Lower lobe of right lung (tissue), 2 donors: ENCODE results near the gene GALNT9. TPM values are rescaled to one million over a fixed set of nuclear protein-coding genes. Genes with fewer than 3 reads are reported as not detected.
"Not testable (repeated sequence)": the region's sequence is repeated elsewhere in the genome, so short reads cannot be mapped to it uniquely, and the experiment has no call there.

Source experiments
- ATAC-seq, 2 donors: fragments of 200-7000 bp; cut with Tn5 transposase; one replicate each; pipeline ENCODE4 v1.9.1; 2020 to 2022; ENCODE audit warnings: mild to moderate bottlenecking in 2 of 2, moderate library complexity in 2 of 2
- DNase-seq: peaks from one replicate; pipeline ENCODE4 v3.0.0-alpha.2; 2020
- H3K27ac ChIP-seq: fragments of 200-600 bp; one replicate; pipeline ENCODE4 v1.8.0; 2022
- H3K27me3 ChIP-seq: fragments of 200-600 bp; one replicate; pipeline ENCODE4 v1.8.0; 2022; ENCODE audit warnings: low read depth
- H3K36me3 ChIP-seq: fragments of 200-600 bp; one replicate; pipeline ENCODE4 v1.8.0; 2022; ENCODE audit warnings: mild to moderate bottlenecking
- H3K4me1 ChIP-seq: fragments of 200-600 bp; one replicate; pipeline ENCODE4 v1.8.0; 2022
- H3K4me3 ChIP-seq: fragments of 200-600 bp; one replicate; pipeline ENCODE4 v1.8.0; 2022; ENCODE audit warnings: mild to moderate bottlenecking
- H3K9me3 ChIP-seq: fragments of 200-600 bp; one replicate; pipeline ENCODE4 v1.8.0; 2022
- CTCF ChIP-seq: fragments of 200-600 bp; IDR thresholded peaks from one replicate; pipeline ENCODE4 v1.8.0; 2022; ENCODE audit warnings: antibody characterized with exemption, mild to moderate bottlenecking
- intact Hi-C: fragments of 100-400 bp; cut with DNase I; formaldehyde crosslinking; loops from one replicate; pipeline ENCODE4 v1.11.0; 2022
- total RNA-seq: library from RNA; stranded (reverse); fragmentation: NEBNext Ultra II Directional; extraction: Animal tissue kit (Norgen Biotek cat#: 25700); gene quantifications from one replicate; pipeline ENCODE4 v1.2.1, GENCODE V29; 2021
- donor health status: DM: no; HTN: yes; CAD: no; lungs with severe emphysema.

GALNT9 gene
- total RNA-seq, 1 donor from 2014 or later = not detected

- intact Hi-C loops = no loop called here
- no peak overlapping the region for H3K27ac ChIP-seq
- DNase-seq (no peak), ATAC-seq (no peak)
- H3K4me3 ChIP-seq = no peak overlapping the region
- H3K4me1 ChIP-seq = no peaks in the 10 kb centered on the region
- no peaks in the 10 kb centered on the region for H3K36me3 ChIP-seq
- TF ChIP-seq CTCF = no peak
- H3K27me3 ChIP-seq = peaks cover 6% of the 10 kb centered on the region
- H3K9me3 ChIP-seq = peaks cover 3% of the 10 kb centered on the region
Measured at GRCh38 chr12:132196873-132197390, 132.5 kb downstream of the GALNT9 start.

- no peak for ATAC-seq
- intact Hi-C loops = no loop called here
- peaks cover 3% of the 10 kb centered on the region for H3K9me3 ChIP-seq
Measured at GRCh38 chr12:132196038-132196872, 133.1 kb downstream of the GALNT9 start.

GRCh38 chr12:132195242-132195641 is 134.1 kb downstream of the GALNT9 start:
- ATAC-seq = not testable (repeated sequence)

More at GRCh38 chr12:132196038-132196872, 133.1 kb downstream of the GALNT9 start:
- H3K27me3 ChIP-seq = no peaks in the 10 kb centered on the region
- TF ChIP-seq CTCF = no peak
- H3K27ac ChIP-seq = no peak overlapping the region
- no peak overlapping the region for H3K4me3 ChIP-seq
- no peak for DNase-seq
- no peaks in the 10 kb centered on the region for H3K4me1 ChIP-seq
- H3K36me3 ChIP-seq = no peaks in the 10 kb centered on the region

GRCh38 chr12:132194556-132194955 is 134.8 kb downstream of the GALNT9 start:
- no peak for TF ChIP-seq CTCF
- Histone ChIP-seq H3K4me3 (no peak overlapping the region), H3K4me1 (peaks cover 10% of the 10 kb centered on the region), H3K27ac (no peak overlapping the region), H3K36me3 (no peaks in the 10 kb centered on the region), H3K9me3 (peaks cover 3% of the 10 kb centered on the region), H3K27me3 (peaks cover 4% of the 10 kb centered on the region)
- intact Hi-C loops = no loop called here
- no peak for ATAC-seq
- no peak for DNase-seq

More at GRCh38 chr12:132195242-132195641, 134.1 kb downstream of the GALNT9 start:
- DNase-seq, H3K9me3 ChIP-seq, H3K4me1 ChIP-seq, H3K27ac ChIP-seq, intact Hi-C loops, H3K27me3 ChIP-seq, H3K4me3 ChIP-seq, H3K36me3 ChIP-seq: not testable (repeated sequence)

- Histone ChIP-seq H3K4me1 (peaks cover 10% of the 10 kb centered on the region), H3K4me3 (no peak overlapping the region), H3K36me3 (no peaks in the 10 kb centered on the region), H3K27ac (no peak overlapping the region), H3K27me3 (peaks cover 4% of the 10 kb centered on the region), H3K9me3 (peaks cover 3% of the 10 kb centered on the region)
- TF ChIP-seq CTCF = peak; percentile 13
- ATAC-seq (no peak), DNase-seq (no peak)
- intact Hi-C loops = no loop called here
Measured at GRCh38 chr12:132194056-132194455, 135.3 kb downstream of the GALNT9 start.
